Measurements from ENCODE around the gene PROSER3. TPM values are rescaled to one million over a fixed set of nuclear protein-coding genes. Genes with fewer than 3 reads are reported as not detected.

Gene PROSER3
- total RNA-seq, result 5.8 and 6.2 TPM in 2 replicates

DNA sequence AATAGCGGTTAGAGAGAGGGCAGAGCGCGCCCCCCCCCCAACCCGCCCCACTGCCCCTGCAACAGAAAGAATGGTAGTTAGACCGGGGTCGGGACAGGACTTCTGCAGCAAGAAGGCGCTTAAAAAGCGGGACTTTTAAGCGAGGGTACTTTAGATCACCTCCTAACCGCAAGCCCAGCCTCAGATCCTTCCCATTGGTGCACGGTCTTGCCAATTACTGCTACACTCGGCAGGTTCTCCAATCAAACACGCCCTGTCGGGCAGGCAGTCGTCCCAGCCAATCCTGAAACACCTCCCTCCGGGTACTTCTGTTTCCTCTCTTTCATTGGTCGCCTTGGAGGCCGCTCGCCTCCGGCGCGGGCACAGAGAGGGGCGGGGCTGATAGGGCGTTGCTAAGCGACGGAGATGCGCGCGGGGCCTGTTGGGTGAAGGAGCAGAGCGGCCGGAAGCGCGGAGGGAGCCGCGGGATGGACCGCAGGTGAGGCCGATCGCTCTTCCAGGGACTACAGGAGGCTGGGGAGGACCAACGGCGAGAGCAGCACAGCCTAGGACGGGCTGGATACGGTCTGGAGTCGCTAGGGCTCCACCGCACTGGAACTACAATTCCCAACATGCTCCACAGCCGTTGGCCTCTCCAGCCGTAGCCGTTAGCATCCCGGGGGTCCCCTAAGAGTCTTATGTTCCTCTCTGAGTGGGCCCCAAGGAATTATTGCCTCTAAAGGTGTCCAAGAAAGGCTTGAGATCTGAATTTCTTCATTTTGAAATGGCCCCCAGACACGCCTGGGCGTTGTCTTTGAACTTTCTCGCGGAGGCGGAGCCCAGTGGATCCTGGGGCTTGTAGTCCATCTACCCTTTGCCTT lies at the start of gene PROSER3:
Gene PROSER3 (plus strand): TSS at position 428 of the 860 bp plus-strand sequence. CDS start 40 bp downstream, at position 468.
- Histone ChIP-seq H3K4me1 (ENCODE audit: insufficient read depth, low read length) (peaks cover 32% of the 10 kb centered on the region), H3K9me3 (ENCODE audit: low read depth, low read length) (no peaks in the 10 kb centered on the region), H3K79me2 (ENCODE audit: insufficient read depth, low read length) (peaks cover 26% of the 10 kb centered on the region), H3K36me3 (ENCODE audit: insufficient read depth, low read length) (peaks cover 33% of the 10 kb centered on the region), H4K20me1 (ENCODE audit: insufficient read depth, low read length) (peaks cover 10% of the 10 kb centered on the region), H3K4me2 (ENCODE audit: insufficient read depth, low read length) (peak within 1 kb of the TSS; percentile 64), H3K4me3 (ENCODE audit: insufficient read depth, low read length) (peak within 1 kb of the TSS; percentile 76), H2AFZ (ENCODE audit: low read length) (peak within 1 kb of the TSS; percentile 75), H3K27me3 (ENCODE audit: insufficient read depth, low read length) (no peaks in the 10 kb centered on the region), H3K27ac (ENCODE audit: low read depth, low read length) (peak within 1 kb of the TSS; percentile 84)
- TF ChIP-seq, protein P1, sequence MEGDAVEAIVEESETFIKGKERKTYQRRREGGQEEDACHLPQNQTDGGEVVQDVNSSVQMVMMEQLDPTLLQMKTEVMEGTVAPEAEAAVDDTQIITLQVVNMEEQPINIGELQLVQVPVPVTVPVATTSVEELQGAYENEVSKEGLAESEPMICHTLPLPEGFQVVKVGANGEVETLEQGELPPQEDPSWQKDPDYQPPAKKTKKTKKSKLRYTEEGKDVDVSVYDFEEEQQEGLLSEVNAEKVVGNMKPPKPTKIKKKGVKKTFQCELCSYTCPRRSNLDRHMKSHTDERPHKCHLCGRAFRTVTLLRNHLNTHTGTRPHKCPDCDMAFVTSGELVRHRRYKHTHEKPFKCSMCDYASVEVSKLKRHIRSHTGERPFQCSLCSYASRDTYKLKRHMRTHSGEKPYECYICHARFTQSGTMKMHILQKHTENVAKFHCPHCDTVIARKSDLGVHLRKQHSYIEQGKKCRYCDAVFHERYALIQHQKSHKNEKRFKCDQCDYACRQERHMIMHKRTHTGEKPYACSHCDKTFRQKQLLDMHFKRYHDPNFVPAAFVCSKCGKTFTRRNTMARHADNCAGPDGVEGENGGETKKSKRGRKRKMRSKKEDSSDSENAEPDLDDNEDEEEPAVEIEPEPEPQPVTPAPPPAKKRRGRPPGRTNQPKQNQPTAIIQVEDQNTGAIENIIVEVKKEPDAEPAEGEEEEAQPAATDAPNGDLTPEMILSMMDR (IDR thresholded peaks at IDR 0.05; ENCODE audit: extremely low read depth, low read depth, low read length), result no peak
- peak; percentile 100 for DNase-seq (ENCODE audit: insufficient read length, low spot score, missing footprints)

DNA sequence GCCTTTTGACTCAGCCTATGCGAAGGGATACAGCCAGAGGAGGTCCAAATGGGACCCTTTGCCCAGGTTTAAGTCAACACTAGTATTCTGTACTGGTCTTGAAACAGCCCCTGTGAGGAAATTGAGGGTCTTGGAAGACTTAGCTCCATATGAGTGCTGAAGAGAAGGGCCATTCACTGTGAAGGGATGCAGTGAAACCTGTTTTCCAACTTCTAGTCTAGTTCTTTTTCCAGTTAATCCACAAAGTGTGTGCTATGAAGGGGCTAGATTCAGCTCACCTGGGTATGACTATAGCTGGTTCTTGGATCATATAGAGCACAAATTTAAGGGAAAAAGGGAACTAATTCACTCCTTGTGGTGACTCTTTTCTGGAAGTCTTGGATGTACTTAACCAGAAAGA lies 49.6 kb upstream of the PROSER3 start:
- no peaks in the 10 kb centered on the region for H4K20me1 ChIP-seq (ENCODE audit: insufficient read depth, low read length)
- no peaks in the 10 kb centered on the region for H3K79me2 ChIP-seq (ENCODE audit: insufficient read depth, low read length)
- no peak overlapping the region for H3K4me2 ChIP-seq (ENCODE audit: insufficient read depth, low read length)
- no peaks in the 10 kb centered on the region for H3K9me3 ChIP-seq (ENCODE audit: low read depth, low read length)
- H3K4me3 ChIP-seq (ENCODE audit: insufficient read depth, low read length), result no peak overlapping the region
- no peak for DNase-seq (ENCODE audit: insufficient read length, low spot score, missing footprints)
- TF ChIP-seq, protein P1 (IDR thresholded peaks at IDR 0.05; ENCODE audit: extremely low read depth, low read depth, low read length), result no peak
- H3K27ac ChIP-seq (ENCODE audit: low read depth, low read length), result no peak overlapping the region
- H3K4me1 ChIP-seq (ENCODE audit: insufficient read depth, low read length), result no peaks in the 10 kb centered on the region
- no peaks in the 10 kb centered on the region for H3K27me3 ChIP-seq (ENCODE audit: insufficient read depth, low read length)
- H2AFZ ChIP-seq (ENCODE audit: low read length), result no peak overlapping the region
- H3K36me3 ChIP-seq (ENCODE audit: insufficient read depth, low read length), result no peaks in the 10 kb centered on the region

- H3K27me3 ChIP-seq (ENCODE audit: insufficient read depth, low read length), result no peaks in the 10 kb centered on the region
- no peaks in the 10 kb centered on the region for H4K20me1 ChIP-seq (ENCODE audit: insufficient read depth, low read length)
- peaks cover 5% of the 10 kb centered on the region for H3K4me1 ChIP-seq (ENCODE audit: insufficient read depth, low read length)
- H3K79me2 ChIP-seq (ENCODE audit: insufficient read depth, low read length), result peaks cover 4% of the 10 kb centered on the region
- DNase-seq (ENCODE audit: insufficient read length, low spot score, missing footprints), result peak; percentile 75
- TF ChIP-seq, protein P1 (IDR thresholded peaks at IDR 0.05; ENCODE audit: extremely low read depth, low read depth, low read length), result no peak
- no peak overlapping the region for H3K27ac ChIP-seq (ENCODE audit: low read depth, low read length)
- no peak overlapping the region for H3K4me3 ChIP-seq (ENCODE audit: insufficient read depth, low read length)
- no peak overlapping the region for H3K4me2 ChIP-seq (ENCODE audit: insufficient read depth, low read length)
- H2AFZ ChIP-seq (ENCODE audit: low read length), result no peak overlapping the region
- H3K9me3 ChIP-seq (ENCODE audit: low read depth, low read length), result no peaks in the 10 kb centered on the region
- H3K36me3 ChIP-seq (ENCODE audit: insufficient read depth, low read length), result no peaks in the 10 kb centered on the region
Measured at GRCh38 chr19:35710784-35711723, 46.9 kb upstream of the PROSER3 start.

Measured in osteoblast (primary cell).